GM19324 (cell line): Measurements from ENCODE around the gene CAPN7.

Experiments used
- ATAC-seq: cut with Tn5 transposase; IDR thresholded peaks from one replicate; pipeline ENCODE4 v1.9.1; 2021; ENCODE audit warnings: mild to moderate bottlenecking, moderate library complexity; ENCODE audit not compliant: unreplicated experiment, low FRiP score

Gene CAPN7

GRCh38 chr3:15243822-15244482, 37.9 kb downstream of the CAPN7 start:
- ATAC-seq = no peak

GRCh38 chr3:15246186-15246585, 40.1 kb downstream of the CAPN7 start:
- ATAC-seq = no peak

DNA sequence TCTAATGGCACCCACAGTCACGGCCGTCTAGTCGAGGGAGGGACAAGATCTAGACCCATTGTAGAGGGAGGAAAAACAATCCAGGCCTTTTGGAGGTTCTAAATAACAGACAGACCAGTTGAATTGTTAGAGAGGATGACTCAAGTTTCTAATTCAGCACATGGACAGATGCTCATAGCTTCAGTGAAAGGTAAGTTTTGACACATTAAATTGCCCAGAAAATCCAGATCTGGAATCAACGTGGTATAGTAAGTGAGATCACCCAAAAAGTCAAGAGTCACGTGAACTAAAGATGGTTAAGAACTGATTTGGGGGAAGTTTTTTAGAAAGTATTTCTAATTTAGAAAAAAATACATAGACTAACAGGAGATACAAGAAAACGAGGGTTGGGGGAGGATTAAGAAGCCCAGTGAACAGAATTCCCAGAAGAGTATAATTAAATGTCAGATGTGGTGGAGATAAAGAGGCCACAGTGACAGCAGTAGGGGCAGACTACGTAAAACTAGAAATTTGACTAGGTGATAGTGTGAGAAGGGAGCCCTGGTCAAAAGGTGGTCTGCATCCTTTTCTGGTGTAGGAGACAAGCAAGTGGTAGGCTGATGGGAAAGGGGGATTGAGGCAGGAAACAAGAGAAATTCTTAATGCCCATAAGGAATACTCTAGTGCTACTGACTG, 47.1 kb downstream of the CAPN7 start:
- no peak for ATAC-seq

- no peak for ATAC-seq
Measured at GRCh38 chr3:15255215-15255614, 49.2 kb downstream of the CAPN7 start.

DNA sequence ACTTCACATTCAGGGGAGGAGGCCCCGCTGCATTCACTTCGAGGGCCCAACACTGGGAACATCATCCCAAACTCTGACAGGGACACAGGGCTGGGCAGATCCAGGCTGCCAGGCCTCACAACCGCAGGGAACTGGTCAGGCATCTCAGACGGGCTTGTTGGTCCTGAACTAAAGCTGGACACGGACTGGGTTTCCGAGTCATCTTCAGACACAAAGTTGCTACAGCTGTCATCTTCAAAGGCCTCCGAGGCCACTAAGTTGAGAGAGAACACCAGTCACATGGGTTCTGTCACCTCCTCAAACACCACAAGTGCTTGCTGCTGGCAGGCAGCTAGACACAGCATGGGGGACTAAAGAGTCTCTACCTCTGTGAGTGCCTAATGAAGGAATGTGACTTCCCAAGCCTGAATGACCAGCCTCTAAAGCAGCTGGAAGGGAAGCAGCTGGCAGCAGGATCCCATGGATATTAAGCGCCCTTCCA, 50.9 kb downstream of the CAPN7 start:
- no peak for ATAC-seq

- ATAC-seq = no peak
Measured at GRCh38 chr3:15258720-15259119, 52.7 kb downstream of the CAPN7 start.

DNA sequence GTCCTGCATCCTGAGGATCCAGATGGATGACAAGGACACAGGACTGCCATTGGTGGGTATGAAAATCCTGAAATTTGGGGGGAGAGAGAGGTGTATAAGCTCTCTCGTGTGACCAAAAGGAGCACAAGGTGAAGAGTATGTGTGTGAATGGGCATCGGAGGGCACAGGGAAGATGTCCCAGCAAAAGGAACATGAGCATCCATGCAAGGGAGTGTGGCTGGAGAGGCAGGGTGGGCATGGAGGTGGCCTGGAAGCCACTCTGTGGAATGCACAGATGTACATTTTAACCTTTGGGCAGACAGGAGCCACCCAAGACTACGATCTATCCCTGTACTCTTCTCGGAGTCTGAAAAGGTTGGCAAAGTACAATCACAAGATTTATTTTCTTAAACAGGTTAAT, 54.5 kb downstream of the CAPN7 start:
- no peak for ATAC-seq

DNA sequence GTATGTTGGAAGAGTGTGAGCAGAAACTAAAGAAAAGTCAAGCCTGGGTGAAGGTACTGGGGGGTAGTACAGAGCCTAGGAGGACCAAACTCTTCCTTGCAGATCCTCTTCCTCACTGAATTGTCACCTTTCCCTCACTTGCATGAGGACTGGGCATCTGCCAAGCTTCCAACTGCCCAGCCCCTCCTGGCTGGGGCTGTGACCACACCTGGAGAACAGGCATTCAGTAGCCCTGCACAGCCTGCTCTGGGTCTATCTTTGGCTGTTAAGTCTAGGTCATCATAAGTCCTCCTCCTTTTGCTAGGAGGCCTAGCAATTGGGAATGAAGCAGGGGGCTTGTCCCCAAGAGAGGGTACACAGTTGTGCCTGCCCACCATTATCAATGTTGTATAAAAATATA, 55.2 kb downstream of the CAPN7 start:
- no peak for ATAC-seq

GRCh38 chr3:15262021-15262420, 56.0 kb downstream of the CAPN7 start:
- no peak for ATAC-seq

DNA sequence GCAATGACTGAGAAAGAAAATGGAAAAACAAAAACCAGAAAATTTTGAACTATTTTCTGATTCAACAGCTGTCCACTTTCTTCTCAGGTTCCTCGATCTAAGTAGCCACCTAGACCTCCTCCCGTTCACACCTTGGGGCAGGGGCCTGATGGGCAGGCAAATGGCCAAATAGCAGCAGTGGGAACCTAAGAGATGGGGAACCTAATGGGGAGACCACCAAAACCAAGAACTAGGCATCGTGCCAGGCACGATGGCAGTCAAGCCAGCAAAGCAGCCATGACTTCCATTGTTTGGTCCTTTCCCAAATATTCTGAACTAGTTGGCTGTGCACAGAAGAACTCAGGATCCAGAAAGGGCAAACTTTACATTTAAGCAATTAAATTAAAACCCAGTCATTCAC, 57.1 kb downstream of the CAPN7 start:
- ATAC-seq = no peak

DNA sequence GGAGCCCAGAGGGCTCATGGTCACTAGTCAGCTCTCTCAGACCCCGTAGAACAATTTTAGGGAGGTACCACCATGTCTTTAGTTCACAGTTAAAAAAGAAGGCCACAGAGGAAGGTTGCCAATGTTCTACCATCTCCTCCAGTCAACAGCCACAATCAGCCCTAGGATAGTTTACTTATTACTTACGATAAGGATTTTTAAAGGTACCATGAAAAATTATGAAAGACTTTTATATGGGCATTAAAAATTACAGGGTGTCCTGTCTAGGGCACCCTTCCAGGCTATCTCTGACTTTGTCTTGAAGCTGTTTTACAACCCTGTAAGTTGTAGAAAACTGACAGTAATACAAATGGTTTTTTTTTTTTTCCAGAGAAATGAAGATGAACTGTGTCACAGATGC, 57.9 kb downstream of the CAPN7 start:
- ATAC-seq = no peak

GRCh38 chr3:15264486-15264885, 58.4 kb downstream of the CAPN7 start:
- ATAC-seq = no peak

- no peak for ATAC-seq
Measured at GRCh38 chr3:15265655-15266509, 59.8 kb downstream of the CAPN7 start.

GRCh38 chr3:15266510-15267376, 60.7 kb downstream of the CAPN7 start:
- ATAC-seq = no peak

GRCh38 chr3:15267502-15267901, 61.5 kb downstream of the CAPN7 start:
- no peak for ATAC-seq

DNA sequence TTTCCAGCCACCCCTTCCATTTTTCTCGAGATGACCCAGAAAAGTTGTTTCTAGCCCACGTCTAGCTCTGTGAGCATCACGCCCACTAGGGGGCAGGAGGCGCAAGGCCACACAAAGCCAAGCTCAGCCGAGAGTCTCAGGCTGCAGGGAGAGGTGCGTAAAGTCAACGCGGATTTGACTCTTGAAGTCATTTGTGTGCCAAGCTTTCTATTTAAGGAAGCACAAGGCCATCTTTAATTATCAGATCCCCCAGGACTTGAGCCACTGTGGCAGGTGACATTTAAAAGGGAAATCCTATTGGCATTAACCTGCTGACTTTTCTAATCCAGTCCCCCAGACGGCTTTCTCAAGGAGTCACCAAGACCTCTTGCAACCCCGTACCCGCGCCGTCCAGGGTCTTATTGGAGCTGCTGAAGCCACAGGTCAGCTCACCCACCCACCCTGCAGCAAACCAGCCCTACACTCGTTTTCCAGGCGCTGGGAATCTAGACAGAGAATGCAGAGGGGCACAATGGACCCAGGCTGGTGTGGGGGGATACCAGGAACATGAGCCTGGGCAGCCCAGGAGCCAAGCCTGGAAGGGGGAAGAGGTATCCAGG, 62.1 kb downstream of the CAPN7 start:
- ATAC-seq = no peak

- ATAC-seq = no peak
Measured at GRCh38 chr3:15269091-15269989, 63.3 kb downstream of the CAPN7 start.

DNA sequence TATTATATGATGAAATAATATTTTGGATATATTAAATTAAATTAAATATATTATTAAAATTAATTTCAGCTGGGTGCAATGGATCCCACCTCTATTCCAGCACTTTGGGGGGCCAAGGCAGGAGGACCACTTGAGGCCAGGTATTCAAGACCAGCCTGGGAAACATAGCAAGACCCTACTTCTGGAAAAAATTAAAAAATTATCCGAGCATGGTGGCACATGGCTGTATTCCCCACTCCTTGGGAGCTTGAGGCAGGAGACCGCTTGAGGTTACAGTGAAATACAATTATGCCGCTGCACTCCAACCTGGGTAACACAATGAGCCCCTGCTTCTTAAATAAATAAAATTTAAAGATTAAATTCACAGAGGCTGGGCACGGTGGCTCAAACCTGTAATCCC, 65.0 kb downstream of the CAPN7 start:
- ATAC-seq = no peak

DNA sequence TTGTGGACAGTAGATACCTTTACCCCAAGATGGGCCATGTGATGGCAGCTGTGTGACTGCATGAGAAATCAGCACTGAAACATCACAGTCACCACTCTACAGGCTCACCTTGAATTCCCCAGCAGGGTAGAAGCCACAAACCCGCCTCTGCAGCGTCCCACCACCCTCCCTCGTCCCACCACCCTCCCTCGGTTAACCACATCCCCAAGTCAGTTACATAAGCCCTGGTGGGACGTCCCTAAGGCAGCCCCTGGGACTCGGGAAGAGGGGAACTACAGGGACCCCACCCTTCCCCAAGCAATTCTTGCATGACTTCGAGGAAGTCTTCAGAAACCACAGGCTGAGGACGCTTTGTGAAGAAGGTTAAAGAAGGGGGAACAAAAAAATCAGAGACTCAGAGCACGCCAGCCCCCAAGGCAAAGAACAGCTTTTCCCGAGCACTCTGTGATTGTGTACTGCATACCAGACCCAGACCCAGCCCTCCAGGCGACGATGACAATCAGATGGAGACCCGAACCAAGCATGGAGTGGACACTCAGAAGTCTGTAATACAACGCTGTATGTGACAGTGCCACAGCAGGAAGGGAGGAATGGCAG, 65.8 kb downstream of the CAPN7 start:
- peak; percentile 56 for ATAC-seq
